ENCODE results near the gene MYO10.

MYO10 gene

DNA sequence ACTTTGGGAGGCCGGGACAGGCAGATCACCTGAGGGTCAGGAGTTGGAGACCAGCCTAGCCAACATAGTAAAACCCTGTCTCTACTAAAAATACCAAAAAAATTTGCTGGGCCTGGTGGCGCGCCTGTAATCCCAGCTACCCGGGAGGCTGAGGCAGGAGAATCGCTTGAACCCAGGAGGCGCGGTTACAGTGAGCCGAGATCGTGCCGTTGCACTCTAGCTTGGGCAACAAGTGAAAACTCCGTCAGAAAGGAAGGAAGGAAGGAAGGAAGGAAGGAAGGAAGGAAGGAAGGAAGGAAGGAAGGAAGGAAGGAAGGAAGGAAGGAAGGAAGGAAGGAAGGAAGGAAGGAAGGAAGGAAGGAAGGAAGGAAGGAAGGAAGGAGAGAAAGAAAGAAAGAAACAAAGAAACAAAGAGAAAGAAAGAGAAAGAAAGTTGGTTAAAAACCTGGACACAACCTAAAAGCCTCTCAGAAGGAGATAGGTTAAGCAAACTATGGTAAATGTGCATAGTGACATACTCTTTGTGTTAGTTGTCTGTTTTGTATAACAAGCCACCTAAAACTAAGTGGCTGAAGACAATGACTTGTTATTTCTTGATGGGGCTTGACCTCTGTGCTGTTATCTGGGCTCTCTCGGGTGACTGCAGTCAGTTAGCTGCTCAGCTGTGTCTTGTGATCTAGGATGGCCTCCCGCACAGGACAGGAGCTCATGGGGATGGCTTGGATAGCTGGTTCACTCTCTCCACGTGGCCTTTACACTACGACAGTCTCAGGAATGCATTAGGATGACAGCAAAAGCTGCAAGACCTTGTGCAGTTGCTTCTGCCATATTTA is 8.0 kb upstream of the MYO10 start:
- no peak for DNase-seq (ENCODE audit: extremely low read depth in 1 of 2, low read depth in 1 of 2)

DNA sequence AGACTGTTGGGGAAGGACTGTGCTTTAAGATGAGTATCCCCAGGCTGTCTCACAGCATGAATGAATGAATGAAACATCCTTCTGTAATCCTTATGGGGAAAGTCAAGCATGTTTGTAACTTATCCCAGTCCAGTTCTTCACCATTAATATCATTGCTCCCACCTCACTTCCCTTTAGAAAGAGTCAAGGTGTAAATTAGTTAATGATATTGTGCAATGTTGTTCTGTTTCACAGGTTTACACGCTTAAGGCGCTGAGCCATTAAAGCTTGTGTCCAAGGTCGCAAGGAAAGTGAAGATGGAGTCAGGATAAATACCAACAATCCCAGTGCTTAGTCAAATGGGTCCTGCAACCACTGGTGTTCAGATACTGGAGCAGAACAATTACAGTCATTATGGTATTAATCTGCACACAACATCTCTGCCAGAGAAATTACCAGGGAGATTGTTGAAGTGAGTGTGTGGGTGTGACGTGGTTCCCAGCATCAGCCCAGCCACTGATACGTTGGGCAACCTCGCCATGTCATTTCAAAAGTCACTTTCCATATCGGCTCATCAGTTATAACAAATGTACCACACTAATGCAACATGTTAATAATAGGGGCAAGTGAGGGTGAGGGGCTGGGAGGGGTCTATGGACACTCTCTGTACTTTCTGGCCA is 1.5 kb upstream of the MYO10 start:
- no peak for DNase-seq (ENCODE audit: extremely low read depth in 1 of 2, low read depth in 1 of 2)

DNA sequence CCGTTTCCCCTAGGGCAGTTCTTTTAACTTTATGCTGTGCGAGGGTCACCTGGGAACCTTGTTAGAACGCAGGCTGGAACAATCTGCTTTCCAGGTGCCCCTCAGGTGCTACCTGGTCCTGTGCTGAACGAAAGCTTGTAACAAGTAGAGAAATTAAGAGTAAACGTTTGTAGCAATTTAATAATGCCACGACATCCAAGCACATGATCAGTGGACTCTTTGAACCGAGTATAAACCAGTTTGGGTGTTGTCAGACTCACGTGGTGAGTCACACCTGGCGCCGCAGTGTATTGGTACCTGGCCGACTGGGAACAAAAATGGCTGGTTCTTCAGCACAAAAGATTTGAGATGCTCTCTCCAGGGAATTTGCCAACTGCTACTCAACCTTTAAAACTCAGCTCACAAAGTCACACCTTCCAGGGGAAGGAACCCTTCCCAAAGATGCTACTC is 926 bp upstream of the MYO10 start:
- DNase-seq (ENCODE audit: extremely low read depth in 1 of 2, low read depth in 1 of 2) = no peak

DNA sequence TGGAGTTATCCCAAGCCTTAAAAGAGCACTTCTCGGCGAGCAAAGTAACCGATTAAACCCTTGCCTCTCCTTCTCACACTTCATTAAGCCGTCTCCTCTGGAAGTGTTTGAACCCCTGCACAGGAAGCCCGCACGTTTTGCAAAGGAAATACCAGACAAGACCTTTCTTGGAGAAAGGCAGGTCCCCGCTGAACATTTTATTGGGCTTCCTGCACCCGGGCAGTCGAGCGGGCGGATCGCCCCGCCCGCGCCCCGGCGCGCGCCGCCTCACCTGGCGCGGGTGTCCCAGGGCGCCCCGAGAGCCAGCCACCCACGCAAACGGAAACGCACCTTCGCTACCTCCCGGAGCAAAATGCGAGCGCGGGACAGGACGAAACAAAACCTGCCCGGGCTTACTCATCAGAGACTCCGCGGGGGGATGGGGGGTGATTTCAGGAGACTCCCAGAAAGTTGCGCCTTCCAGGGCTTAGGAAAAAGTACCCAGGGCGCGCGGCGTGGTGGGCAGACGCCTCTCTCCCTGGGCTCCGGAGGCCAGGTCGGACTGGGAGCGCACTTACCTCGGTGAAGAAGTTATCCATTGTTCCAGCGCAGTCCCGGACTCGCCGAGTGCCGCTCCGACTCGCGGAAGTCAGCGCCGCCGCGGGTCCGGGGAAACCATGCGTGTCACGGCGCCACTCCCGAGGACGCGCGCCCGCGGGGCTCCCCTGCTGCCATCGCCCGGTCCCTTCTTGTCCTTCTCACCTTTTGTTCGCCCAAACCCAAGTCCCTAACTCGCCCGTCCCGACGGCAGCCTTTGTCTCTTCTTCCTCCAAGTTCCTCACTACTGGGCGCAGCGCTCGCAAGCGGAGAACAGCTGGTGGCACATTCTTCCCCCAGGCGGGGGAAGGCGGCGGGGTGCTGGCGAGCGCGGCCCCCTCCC is 598 bp downstream of the MYO10 start:
- no peak for DNase-seq (ENCODE audit: extremely low read depth in 1 of 2, low read depth in 1 of 2)

DNA sequence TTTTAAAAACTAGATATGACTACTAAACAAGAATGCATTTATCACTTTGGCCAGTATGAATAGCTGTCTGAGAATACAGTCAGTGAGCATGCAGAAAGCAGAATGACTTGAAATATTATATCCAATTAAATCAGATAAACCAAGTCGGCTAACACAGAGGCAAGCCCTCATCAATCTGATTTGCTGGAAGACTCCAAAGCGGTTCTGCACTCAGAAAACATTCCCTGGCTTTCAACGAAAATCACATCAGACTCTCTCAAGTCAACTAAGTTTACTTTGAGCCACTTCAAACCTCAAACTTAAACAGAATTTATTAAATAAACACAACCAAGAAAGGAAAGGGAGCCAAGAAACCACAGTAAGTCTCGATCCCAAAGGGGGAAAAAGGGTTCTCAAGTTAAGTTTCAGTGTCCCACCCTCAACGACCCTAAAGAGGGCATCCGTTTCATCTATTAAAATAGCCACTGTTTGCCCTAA is 1.4 kb downstream of the MYO10 start:
- DNase-seq (ENCODE audit: extremely low read depth in 1 of 2, low read depth in 1 of 2) = no peak

DNA sequence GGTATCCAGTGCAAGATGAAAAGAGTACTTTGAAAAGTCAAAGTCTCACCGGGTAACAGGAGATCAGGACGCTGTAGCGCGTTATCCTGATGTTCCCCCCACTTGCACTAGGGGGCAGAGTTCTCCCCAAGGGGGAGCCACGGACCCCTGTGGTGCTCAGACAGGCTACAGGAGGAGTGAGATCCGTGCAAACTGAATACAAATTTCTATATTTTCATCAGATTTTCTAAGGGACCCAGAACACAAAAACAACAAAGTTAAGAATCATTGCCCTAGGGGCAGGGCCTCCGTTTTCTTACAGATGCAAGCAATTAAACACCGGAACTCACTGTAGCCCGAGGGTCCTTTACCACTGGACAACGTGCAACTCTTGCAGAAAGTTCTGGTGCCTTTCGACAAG is 2.0 kb downstream of the MYO10 start:
- DNase-seq (ENCODE audit: extremely low read depth in 1 of 2, low read depth in 1 of 2) = no peak

DNA sequence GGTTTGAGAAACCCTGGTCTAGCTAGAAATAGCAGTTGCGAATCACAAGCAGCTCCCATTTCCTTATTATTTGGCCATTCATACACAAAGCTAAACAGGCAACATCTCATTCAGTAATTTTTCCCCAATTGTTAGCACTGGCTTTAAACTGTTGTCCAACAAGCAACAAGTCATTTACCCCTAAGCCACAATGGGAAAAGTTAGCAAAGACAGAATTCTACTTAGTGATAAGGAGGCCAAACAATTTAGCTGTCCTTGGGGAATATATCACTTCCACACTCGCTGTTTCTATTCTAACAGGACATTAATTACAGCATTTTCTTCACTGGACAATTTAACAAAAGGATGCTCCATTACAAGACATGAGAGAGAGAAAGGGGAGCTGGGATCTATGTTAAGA is 2.8 kb downstream of the MYO10 start:
- DNase-seq (ENCODE audit: extremely low read depth in 1 of 2, low read depth in 1 of 2) = no peak

DNA sequence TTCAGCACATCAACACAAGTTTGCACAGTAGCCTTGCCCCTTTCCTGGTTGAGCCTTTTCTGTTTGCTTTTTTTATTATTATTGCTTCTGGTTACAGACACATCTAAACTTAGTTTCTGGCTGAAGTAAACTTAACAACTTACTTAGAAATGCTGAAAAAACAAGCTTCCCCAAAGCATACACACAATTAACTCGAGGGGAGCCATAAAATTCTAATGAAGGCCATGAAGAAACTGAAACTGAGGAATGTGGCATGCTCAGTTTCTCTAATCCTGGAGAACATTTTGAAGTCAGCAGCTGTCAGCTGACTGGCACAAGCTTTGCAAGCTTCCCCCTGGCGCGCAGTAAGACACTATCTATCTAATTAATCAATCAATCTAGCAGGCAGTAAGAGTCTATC is 3.7 kb downstream of the MYO10 start:
- no peak for DNase-seq (ENCODE audit: extremely low read depth in 1 of 2, low read depth in 1 of 2)

DNA sequence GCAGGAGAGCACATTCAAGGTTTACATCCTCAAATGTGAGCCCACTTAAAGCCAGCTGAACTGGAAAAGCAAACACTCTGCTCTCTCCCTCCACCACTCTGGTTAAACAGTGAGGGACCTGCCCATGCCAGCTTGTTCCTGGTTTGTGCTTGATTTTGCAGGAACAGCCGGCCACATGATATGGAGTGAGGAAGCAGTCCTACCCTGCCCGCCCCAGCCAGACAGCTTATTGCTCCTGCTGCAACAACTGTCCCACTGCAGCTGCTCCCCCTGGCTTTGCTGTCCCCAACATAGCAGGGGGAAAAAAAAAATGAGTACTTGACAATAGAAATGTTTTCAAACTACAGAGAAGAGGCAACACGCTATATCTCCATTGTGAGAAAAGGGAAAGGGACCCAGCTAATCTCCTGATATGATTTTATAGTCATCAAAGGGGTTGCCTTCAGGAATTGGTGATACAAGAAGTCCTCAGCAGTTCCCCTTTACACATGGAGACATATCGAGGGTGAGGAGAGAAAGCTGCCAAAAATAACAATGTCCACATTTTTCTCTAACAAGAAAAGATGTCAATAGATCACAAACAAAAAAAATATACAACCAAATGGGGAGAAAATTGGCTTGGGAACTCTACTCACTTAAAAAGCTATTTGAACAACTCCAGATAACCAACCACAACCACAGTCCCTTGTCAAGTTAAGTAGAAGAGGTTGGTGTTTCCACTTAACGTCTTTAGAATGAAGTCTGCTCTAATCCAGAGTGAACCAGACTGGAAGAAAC is 4.6 kb downstream of the MYO10 start:
- no peak for DNase-seq (ENCODE audit: extremely low read depth in 1 of 2, low read depth in 1 of 2)

DNA sequence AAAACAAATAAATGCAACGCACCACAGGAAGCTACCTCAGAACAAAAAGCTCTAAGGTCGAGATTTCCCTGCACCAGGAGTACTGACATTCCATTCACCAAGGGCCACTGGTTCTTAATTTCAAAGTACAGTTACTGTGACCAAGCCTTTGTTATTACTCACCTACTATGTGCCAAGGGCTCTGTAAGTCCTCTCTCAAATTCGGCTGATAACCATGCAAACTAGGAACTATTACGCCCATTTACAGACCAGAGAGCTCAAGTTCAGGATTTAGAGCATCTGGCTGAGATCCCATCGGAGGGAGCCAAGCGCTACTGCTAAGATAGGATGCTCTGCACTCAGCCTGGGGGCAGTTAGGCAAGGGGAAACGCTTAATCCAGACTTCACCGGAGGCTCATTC is 5.6 kb downstream of the MYO10 start:
- no peak for DNase-seq (ENCODE audit: extremely low read depth in 1 of 2, low read depth in 1 of 2)

DNA sequence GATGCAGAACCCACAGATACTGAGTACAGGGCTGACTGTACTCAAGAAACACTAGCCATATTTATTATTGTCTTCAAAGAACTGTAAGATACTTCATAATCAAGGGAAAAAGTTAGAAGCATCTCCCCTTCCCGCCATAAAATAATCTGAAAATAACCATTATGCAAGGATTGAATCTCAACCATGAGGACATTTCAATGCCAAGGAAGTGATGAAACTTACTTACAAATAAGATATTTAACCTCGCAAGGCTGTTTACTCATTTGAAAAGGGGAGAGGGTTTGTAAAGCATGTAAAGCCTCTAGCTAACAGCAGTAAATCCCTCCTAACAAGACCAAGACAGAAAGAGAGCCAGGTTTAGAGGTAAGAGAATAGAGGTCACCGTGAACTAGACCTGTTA is 6.3 kb downstream of the MYO10 start:
- no peak for DNase-seq (ENCODE audit: extremely low read depth in 1 of 2, low read depth in 1 of 2)

DNA sequence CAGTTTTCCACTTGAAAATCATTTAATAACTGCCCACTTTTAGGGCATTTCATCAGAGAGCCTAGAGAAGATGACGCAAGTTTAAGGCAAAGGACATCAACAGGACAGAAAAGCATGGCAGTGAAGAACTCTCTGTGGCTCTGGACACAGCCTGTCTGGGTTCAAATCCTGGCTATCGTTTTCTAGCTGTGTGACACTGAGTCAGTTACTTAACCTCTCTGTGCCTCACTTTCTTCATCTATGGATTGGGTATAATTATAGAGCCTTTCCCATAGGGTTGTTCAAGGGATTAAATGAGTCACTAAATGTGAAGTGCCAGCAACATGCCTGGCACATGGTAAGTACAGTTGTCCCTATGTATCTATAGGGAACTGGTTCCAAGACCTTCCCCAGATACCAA is 6.7 kb downstream of the MYO10 start:
- no peak for DNase-seq (ENCODE audit: extremely low read depth in 1 of 2, low read depth in 1 of 2)

DNA sequence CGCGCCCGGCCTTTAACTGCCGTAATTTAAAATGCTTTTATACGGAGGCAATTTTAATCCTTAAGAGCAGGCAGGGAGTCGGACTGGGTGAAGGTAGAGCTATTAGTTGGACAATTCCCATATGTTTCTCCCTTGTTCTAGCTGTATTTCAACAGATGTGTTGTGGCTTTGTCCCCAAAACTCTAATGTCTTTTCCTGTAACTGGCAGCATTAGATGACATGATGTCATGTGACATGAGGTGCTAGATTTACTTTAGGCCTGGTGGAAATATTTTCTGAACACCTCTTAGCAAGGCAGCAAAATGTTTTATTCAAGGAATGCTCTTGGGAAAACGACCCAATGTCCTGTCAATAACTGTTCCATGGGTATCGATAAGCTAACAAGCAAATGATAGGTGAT is 8.5 kb downstream of the MYO10 start:
- DNase-seq (ENCODE audit: extremely low read depth in 1 of 2, low read depth in 1 of 2) = no peak

DNA sequence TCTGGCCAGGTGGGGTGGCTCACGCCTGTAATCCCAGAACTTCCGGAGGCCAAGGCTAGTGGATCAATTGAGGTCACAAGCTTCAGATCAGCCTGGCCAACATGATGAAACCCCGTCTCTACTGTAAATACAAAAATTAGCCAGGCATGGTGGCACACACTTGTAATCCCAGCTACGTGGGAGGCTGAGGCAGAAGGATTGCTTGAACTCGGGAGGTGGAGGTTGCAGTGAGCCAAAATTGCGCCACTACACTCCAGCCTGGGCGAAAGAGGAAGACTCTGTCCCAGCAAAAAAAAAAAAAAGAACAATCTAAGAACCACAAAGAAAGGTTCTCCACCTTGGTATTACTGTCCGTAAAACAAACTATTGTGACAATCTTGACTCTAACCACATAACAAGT is 9.7 kb downstream of the MYO10 start:
- DNase-seq (ENCODE audit: extremely low read depth in 1 of 2, low read depth in 1 of 2) = no peak

DNA sequence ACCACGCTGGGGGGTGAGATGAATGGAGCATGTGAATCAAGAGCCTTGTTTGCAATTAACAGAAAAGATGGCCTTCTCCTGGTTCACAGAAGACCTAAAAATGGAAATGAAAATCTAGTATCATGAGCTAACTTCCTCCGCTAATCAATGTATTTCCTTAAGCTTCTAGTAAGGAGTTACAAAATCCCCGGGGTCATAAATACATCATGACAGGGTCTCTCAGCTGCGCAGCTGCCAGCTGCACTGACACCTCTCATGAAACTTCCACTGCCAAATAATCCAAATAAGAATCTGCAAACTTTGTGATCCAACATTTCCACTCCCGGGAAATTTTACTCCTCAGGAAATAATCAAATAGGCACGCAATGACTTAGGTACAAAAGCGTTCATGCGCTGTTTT is 11.9 kb downstream of the MYO10 start:
- no peak for DNase-seq (ENCODE audit: extremely low read depth in 1 of 2, low read depth in 1 of 2)

DNA sequence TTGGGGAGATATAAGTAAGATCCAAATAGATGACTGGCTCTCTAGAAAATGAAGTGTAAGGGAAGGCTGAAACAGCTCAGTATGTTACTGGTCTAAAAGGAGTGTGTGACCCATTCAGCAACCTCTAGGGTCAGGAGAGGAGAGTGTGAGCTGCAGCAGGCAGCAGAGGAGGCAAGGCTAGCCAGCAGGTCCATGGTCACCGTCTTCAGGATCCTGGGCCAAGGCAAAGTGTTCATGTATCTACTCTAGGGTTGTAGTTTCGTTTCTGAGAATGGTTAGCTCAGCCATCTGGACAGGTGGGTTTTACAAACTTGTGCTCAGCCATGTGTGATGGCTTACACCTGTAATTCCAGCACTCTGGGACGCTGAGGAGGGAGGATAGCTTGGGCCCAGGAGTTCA is 13.7 kb downstream of the MYO10 start:
- DNase-seq (ENCODE audit: extremely low read depth in 1 of 2, low read depth in 1 of 2) = no peak

DNA sequence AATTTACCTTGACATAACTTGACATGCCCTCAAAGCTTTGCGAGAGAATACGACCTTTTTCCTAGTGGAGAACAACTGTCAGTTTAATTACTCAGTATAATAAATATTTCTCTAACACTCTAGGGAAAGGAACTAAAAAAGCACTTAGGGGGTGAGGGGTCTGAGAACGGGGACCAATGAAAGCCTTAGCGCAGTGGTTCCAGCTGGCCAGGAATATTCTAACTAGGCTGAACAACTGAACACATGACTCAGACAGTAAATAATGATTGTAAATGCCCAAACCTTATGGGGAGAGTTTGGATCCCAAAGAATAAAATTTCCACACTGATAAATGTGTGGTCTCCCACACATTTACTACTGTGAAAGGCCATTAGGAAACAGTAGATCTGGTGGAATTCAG is 14.9 kb downstream of the MYO10 start:
- DNase-seq (ENCODE audit: extremely low read depth in 1 of 2, low read depth in 1 of 2) = no peak

DNA sequence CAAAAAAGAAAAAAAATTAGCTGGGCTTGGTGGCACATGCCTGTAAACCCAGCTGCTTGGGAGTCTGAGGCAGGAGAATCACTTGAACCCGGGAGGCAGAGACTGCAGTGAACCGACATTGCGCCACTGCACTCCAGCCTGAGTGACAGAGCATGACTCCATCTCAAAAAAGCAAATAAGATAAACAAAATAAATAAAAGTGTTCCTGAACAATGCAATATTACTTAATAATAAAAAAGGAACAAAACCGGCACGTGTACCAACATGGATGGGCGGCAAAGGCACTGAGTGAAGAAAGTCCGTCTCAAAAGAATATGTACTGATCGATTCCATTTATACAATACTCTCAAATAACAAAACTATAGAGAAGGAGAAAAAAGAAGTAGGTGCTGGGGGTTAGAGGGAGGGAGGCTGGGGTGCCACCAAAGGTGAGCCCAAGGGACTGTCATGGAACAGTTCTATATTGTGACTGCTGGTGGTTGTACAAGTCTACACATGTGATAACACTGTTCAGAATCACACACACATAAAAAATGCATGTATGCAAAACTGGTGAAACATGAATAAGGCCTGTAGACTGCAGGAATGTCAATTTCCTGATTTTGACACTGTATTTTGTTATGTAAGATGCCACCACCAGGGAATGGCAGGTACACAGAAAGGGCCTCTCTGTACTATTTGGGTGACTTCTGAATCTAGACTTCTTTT is 15.8 kb downstream of the MYO10 start:
- DNase-seq (ENCODE audit: extremely low read depth in 1 of 2, low read depth in 1 of 2) = no peak

DNA sequence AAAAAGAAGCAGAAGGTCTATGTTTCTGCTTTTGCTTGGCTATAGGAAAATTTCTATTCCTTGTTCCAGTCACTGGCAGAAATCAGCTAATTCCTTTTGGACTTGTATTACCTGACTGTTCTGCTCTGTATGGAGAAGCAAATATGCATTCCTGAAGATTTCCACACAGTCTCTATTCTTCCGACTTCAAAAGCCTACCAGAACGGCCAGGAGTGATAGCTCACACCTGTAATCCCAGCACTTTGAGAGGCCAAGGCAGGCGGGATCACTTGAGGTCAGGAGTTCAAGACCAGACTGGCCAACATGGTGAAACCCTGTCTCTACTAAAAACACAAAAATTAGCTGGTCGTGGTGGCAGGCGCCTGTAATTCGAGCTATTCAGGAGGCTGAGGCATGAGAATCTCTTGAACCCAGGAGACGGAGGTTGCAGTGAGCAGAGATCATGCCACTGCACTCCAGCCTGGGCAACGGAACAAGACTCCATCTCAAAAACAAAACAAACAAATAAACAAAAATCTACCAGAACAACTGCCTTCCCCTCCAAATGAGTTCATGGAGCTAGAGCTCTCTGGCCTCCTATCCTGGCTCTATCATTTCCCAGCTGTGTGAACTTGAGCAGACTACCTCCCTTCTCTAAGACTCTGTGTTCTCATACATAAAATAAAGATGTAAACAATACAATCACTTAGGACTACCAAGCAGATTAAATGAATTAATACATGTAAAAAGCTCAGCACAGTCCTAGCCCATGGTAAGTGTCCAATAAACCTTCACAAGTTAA is 17.0 kb downstream of the MYO10 start:
- no peak for DNase-seq (ENCODE audit: extremely low read depth in 1 of 2, low read depth in 1 of 2)

Data from activated CD8-positive, alpha-beta memory T cell treated with anti-CD3 and anti-CD28 coated beads for 1 hour (primary cell).